ENCODE measurements around the gene ESF1. TPM values are rescaled to one million over a fixed set of nuclear protein-coding genes. Genes with fewer than 3 reads are reported as not detected.

Gene ESF1
- total and polyA plus RNA-seq, 9 of the 15 experiments (the other 6 are each of a cell fraction or from before 2014, with no cell fraction given) = 7.0 to 30.4 (median 18.6) TPM

GRCh38 chr20:13784893-13785715, at the start of gene ESF1, which contains the start of gene NDUFAF5 (continued):
- TF ChIP-seq PKNOX1 (IDR thresholded peaks at IDR 0.05) = no peak
- TF ChIP-seq MEF2D (tag; conservative IDR thresholded peaks at IDR 0.05; ENCODE audit: low read depth) = no peak
- no peak for TF ChIP-seq CEBPG (CRISPR knock-in tag; IDR thresholded peaks at IDR 0.05)
- TF ChIP-seq CEBPG (tag; conservative IDR thresholded peaks at IDR 0.05 in 1 of 2, IDR thresholded peaks at IDR 0.05 in 1 of 2) = no peak
- no peak for TF ChIP-seq SRSF3 (IDR thresholded peaks at IDR 0.05; ENCODE audit: insufficient read depth, low read length)
- no peak for TF ChIP-seq LARP7 (IDR thresholded peaks at IDR 0.05)
- peak in 1 of 2 experiments; percentile 37; a peak in 1 of 4 replicates for TF ChIP-seq KDM4B (IDR thresholded peaks at IDR 0.05; ENCODE audit: borderline replicate concordance in 2 of 2, low read depth in 1 of 2)
- peak in 2 of 3 experiments; percentile 44 to 58 for TF ChIP-seq YY1 (IDR thresholded peaks at IDR 0.05; ENCODE audit: borderline replicate concordance in 1 of 3, control insufficient read depth in 1 of 3, extremely low read depth in 1 of 3, insufficient read depth in 3 of 3, insufficient read length in 1 of 3, insufficient replicate concordance in 2 of 3, low read depth in 1 of 3, low read length in 2 of 3)
- TF ChIP-seq ZC3H11A (IDR thresholded peaks at IDR 0.05; ENCODE audit: low read depth, low read length) = no peak
- TF ChIP-seq ZBTB34 (CRISPR knock-in tag; IDR thresholded peaks at IDR 0.05) = no peak
- no peak for TF ChIP-seq BRF1 (IDR thresholded peaks at IDR 0.05; ENCODE audit: borderline replicate concordance, extremely low read depth, insufficient read length)
- no peak for TF ChIP-seq MLX (CRISPR knock-in tag; conservative IDR thresholded peaks at IDR 0.05)
- no peak for TF ChIP-seq DNMT1 (IDR thresholded peaks at IDR 0.05)
- no peak for TF ChIP-seq GTF2F1 (IDR thresholded peaks at IDR 0.05; ENCODE audit: low read depth, low read length)
- no peak for TF ChIP-seq E2F1 (CRISPR knock-in tag; IDR thresholded peaks at IDR 0.05)
- peak; percentile 21; the same call in 1 of the 2 replicates for TF ChIP-seq JUN (IDR thresholded peaks at IDR 0.05; ENCODE audit: borderline replicate concordance, low read depth, low read length)
- no peak for TF ChIP-seq JUN (CRISPR knock-in tag; IDR thresholded peaks at IDR 0.05; ENCODE audit: borderline replicate concordance)
- TF ChIP-seq ESRRA (IDR thresholded peaks at IDR 0.05; ENCODE audit: borderline replicate concordance, low read depth) = peak; percentile 93
- TF ChIP-seq SMARCB1 (IDR thresholded peaks at IDR 0.05; ENCODE audit: insufficient read length, low read depth) = no peak
- TF ChIP-seq HIVEP1 (CRISPR knock-in tag; IDR thresholded peaks at IDR 0.05) = no peak
- TF ChIP-seq PCBP2 (IDR thresholded peaks at IDR 0.05; ENCODE audit: low read depth, low read length, poor library complexity, severe bottlenecking) = no peak
- TF ChIP-seq NELFE (IDR thresholded peaks at IDR 0.05; ENCODE audit: insufficient read depth, insufficient read length) = no peak
- TF ChIP-seq RBM34 (IDR thresholded peaks at IDR 0.05; ENCODE audit: borderline replicate concordance, insufficient read depth, low read length) = no peak

All from K562 (cell line).